Left renal pelvis (tissue), 4 donors: ENCODE results near the gene ZMIZ1. TPM values are rescaled to one million over a fixed set of nuclear protein-coding genes. Genes with fewer than 3 reads are reported as not detected.

Experiments
- DNase-seq, 4 donors: peaks; one replicate each; pipeline ENCODE4 v3.0.0-alpha.2; 2013; ENCODE audit warnings: low read depth in 4 of 4, low spot score in 3 of 4
- polyA plus RNA-seq, 4 donors: library from polyadenylated mRNA; unstranded; fragments of 120-200 nt; gene quantifications; one replicate each; pipeline ENCODE4 v1.2.1, GENCODE V29; 2013; ENCODE audit not compliant: insufficient read length in 4 of 4

Gene ZMIZ1
- polyA plus RNA-seq, 4 donors = 72.7 to 108 (median 72.8) TPM

- DNase-seq = no peak
Measured at GRCh38 chr10:79356104-79356503, 287.3 kb downstream of the ZMIZ1 start.

GRCh38 chr10:79357180-79357579, 288.4 kb downstream of the ZMIZ1 start:
- no peak for DNase-seq

- DNase-seq = no peak
Measured at GRCh38 chr10:79358811-79359210, 290.0 kb downstream of the ZMIZ1 start.

- no peak for DNase-seq
Measured at GRCh38 chr10:79359816-79360498, 291.2 kb downstream of the ZMIZ1 start.

DNA sequence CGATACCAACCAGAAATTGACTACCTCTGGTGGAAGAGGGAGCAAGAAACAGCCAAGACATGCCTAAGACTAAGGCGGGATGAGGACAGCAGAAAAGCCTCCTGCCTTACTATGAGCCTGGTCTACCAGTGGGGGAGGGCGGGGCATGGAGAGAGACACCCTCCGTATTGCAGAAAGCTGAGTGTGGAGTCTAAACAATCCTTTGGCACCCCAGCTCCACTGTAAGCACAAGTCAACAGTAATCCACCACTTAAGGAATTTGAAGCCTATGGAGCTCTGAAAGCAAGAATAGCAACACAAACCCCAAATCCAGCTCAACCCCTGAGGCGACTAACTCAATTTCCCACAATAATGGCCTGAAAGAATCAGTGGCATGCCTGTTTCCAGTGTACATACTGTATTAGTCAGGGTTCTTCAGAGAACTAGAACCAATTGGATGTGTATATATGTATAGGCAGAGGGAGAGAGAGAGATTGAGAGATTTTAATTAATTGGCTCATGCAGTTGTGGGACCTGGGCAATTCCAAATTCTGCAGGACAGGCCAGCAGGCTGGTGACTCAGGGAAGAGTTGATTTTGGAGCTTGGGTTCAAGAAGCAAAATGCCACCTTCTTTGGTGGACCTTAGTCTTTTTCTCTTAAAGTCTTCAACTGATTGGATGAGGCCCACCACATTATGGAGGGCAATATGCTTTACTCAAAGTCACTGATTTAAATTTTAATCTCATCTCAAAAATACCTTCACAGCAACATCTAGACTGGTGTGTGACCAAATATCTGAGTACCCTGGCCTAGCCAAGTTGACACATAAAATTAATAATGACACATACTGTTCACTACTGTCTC, 292.0 kb downstream of the ZMIZ1 start:
- no peak for DNase-seq

GRCh38 chr10:79361726-79362397, 293.1 kb downstream of the ZMIZ1 start:
- no peak for DNase-seq
